ENCODE data around the gene NEK10. TPM values are rescaled to one million over a fixed set of nuclear protein-coding genes. Genes with fewer than 3 reads are reported as not detected.

Gene NEK10
- total RNA-seq, 1 experiment from 2014 or later = 0.66 TPM

GRCh38 chr3:27125821-27126501 is 243.2 kb downstream of the NEK10 start:
- no peak overlapping the region for H3K4me3 Mint-ChIP-seq

More at GRCh38 chr3:27125821-27126501, 243.2 kb downstream of the NEK10 start:
- no peak for DNase-seq
- no peak overlapping the region for H3K4me2 ChIP-seq (ENCODE audit: insufficient read depth, insufficient read length, low read length)
- H2BK5ac ChIP-seq (ENCODE audit: insufficient read length, low read length) = no peak overlapping the region
- H4K20me1 ChIP-seq (ENCODE audit: control insufficient read depth, insufficient read depth, insufficient read length) = no peaks in the 10 kb centered on the region
- no peak for TF ChIP-seq CTCF (conservative IDR thresholded peaks at IDR 0.05)
- H2BK20ac ChIP-seq (ENCODE audit: low read depth, low read length, poor library complexity, severe bottlenecking) = no peak overlapping the region
- no peak overlapping the region for H3K23ac ChIP-seq (ENCODE audit: insufficient read length, low read depth, low read length)
- H3K23me2 ChIP-seq (ENCODE audit: insufficient read length, low read depth, low read length, poor library complexity, severe bottlenecking) = no peaks in the 10 kb centered on the region
- no peaks in the 10 kb centered on the region for H3K9me3 ChIP-seq (ENCODE audit: control insufficient read depth, low read depth, low read length)
- no peak overlapping the region for H3K4ac ChIP-seq (ENCODE audit: low read depth, low read length)
- no peaks in the 10 kb centered on the region for H3K27me3 ChIP-seq (ENCODE audit: insufficient read depth, low read length)
- no peaks in the 10 kb centered on the region for H3K27me3 Mint-ChIP-seq (ENCODE audit: low read depth)
- H3K79me2 ChIP-seq (ENCODE audit: insufficient read depth, low read length) = no peaks in the 10 kb centered on the region
- H3K56ac ChIP-seq (ENCODE audit: insufficient read length, low read depth, low read length) = no peak overlapping the region
- peaks cover 3 to 12% (median 10%) of the 10 kb centered on the region in 3 experiments; a peak in 6 of 7 replicates for H3K36me3 Mint-ChIP-seq (ENCODE audit: insufficient read depth in 1 of 3, low read depth in 3 of 3)
- H3K79me1 ChIP-seq (ENCODE audit: insufficient read depth, low read depth, low read length, poor library complexity, severe bottlenecking) = no peaks in the 10 kb centered on the region
- no peak overlapping the region for H4K8ac ChIP-seq (replicated peaks; ENCODE audit: insufficient read length, low read depth, low read length)
- no peak overlapping the region for H4K91ac ChIP-seq (ENCODE audit: insufficient read length, low read depth, low read length)
- no peak overlapping the region for H2AK5ac ChIP-seq (ENCODE audit: insufficient read length, low read length)
- H3K9me3 Mint-ChIP-seq = peaks cover 10 to 11% of the 10 kb centered on the region in 2 experiments
- H2AFZ ChIP-seq (ENCODE audit: low read length) = no peak overlapping the region
- H2BK12ac ChIP-seq (ENCODE audit: insufficient read length, low read depth, low read length) = no peak overlapping the region
- no peak overlapping the region for H3K14ac ChIP-seq (ENCODE audit: insufficient read depth, low read length)
- no peak overlapping the region for H2BK15ac ChIP-seq (ENCODE audit: low read depth, low read length)
- H3K27ac Mint-ChIP-seq = no peak overlapping the region
- no peak overlapping the region for H2BK120ac ChIP-seq (ENCODE audit: low read depth, low read length, poor library complexity, severe bottlenecking)
- no peak overlapping the region for H3K27ac ChIP-seq (ENCODE audit: insufficient read length, low read depth, low read length)
- no peak overlapping the region for H3K18ac ChIP-seq (ENCODE audit: insufficient read length, low read depth, low read length)
- no peak overlapping the region for H3T11ph ChIP-seq (ENCODE audit: low read length)
- WGBS (ENCODE audit: extremely low coverage, insufficient read length, low lambda C conversion rate) = no CpG with 5 or more reads among the region's 3 CpGs
- H3K4me1 ChIP-seq (ENCODE audit: insufficient read depth, low read length) = no peaks in the 10 kb centered on the region; the same call in 1 of the 2 replicates
- no peak overlapping the region for H3K9ac ChIP-seq (ENCODE audit: extremely low read depth, insufficient read length, low read length)
- no peak overlapping the region for H4K5ac ChIP-seq (ENCODE audit: insufficient read length, low read depth, low read length)
- H3K4me1 Mint-ChIP-seq = peaks cover 6 to 8% of the 10 kb centered on the region in 2 experiments

All from H9 (cell line).